ENCODE results near the gene GREB1L.
"Not testable (repeated sequence)": the region's sequence is repeated elsewhere in the genome, so short reads cannot be mapped to it uniquely, and the experiment has no call there.

Gene GREB1L

DNA sequence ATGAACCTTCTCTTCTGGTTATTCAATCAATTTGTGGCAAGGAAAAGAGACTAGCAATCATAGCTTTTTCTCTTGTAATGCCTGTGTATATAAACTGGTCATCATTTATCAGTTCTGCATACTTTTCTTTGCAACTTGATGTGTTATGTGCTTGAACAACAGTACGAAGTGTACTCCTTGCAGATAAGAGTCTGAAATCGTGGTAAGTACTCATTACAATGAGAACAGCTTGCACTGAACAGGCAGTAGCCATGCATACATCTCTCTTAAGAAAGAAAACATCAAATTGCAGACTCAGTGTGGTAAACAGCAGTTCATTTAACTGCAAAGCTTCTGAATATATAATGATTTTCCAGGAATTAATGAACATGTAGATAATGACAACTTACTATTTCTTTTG lies 64.3 kb downstream of the GREB1L start:
- DNase-seq (ENCODE audit: low read depth in 2 of 2), result no peak

DNA sequence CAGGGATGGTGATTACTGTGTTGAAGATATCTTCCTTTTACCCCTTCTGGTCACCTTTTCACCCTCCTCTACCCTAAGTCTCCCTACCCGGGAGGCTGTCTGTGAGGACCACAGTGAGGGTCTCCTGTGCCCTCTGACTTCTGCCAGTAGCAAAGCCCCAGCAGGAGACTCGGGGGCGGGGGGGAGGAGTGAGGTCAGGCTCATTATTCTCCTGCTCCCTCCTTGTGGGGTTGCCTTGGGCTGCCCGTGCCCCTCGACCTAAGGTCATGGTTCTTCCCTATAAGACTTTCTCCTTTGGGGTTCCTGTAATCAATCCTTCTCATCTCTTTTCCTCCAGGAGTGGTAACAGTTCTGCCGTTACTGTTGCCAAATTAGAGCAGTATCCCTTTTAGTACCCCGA lies 65.5 kb downstream of the GREB1L start:
- no peak for DNase-seq (ENCODE audit: low read depth in 2 of 2)

DNA sequence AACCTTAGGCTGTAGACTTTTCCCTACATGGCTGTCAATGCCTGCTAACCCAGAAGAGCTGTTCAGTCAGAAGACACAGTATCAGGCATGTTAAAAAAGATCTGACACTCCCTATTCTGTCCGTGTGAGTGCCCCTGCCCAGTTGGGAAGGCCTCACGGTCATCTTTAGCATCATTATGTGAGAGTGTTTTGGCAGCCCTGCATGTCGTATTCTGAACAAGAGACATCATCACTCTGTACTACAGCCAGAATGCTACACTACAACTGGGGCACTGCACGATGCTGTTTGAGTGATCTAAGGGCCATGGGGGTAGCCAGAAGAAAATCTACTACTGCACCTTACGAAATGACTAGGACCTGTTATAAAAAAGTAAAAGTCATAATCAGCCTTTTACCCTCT lies 67.2 kb downstream of the GREB1L start:
- DNase-seq (ENCODE audit: low read depth in 2 of 2), result no peak

DNA sequence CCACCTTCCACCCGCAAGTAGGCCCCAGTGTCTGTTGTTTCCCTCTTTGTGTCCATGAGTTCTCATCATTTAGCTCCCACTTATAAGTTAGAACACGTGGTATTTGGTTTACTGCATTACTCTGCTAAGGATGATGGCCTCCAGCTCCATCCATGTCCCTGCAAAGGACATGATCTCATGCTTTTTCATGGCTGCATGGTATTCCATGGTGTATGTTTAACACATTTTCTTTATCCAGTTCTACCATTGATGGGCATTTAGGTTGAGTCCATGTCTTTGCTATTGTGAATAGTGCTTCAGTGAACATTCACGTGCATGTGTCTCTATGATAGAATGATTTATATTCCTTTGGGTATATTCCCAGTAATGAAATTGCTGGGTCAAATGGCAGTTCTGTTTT lies 69.9 kb downstream of the GREB1L start:
- DNase-seq (ENCODE audit: low read depth in 2 of 2), result not testable (repeated sequence)

DNA sequence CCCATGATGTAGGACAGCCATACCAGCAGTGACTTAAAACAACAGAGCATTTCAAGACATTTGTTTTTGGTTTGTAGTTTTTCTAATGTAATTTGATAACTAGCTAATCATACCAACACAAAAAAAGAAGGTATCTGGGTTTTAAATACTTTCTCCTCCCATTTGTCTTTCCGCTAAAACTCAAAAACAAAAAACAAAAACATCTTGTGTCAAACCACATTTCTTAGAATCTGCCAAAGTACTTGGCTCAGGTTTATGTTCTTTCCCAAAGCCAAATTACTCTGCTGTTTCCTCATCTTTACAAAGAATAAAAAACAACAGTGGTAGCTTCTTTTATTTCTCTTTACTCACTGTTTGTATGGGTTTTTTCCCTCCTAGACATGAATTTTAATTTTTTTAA lies 71.5 kb downstream of the GREB1L start:
- no peak for DNase-seq (ENCODE audit: low read depth in 2 of 2)

DNA sequence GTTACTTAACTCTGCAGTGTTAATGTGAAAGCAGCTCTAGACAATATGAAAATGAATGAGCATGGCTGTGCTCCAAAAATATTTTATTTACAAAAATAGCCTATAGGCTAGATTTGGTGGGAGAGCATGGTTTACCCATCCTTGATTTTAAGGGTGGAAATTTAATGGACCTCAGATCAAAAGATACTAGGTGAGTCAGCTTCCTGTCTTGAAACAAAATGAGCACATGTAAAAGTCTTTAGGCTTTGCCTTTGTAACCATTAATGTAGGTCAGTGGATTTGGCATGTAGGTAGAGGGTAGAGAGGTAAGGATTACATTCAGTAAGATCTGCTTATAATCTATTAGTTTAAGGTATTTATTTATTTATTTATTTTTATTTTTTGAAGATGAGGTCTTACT lies 72.7 kb downstream of the GREB1L start:
- DNase-seq (ENCODE audit: low read depth in 2 of 2), result no peak

DNA sequence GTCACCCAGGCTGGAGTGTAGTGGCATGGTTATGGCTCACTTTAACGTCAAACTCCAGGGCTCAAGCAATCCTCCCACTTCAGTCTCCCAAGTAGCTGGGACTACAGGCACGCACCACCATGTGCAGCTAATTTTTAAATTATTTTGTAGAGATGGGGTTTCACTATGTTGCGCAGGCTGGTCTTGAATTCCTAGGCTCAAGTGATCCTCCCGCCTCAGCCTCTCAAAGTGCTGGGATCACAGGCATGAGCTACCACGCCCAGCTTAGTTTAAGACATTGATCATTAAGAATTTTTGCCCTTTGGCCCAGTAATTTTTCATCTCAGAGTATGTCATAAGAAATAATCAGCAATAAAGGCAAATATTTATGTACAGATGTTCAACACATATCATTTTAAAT lies 73.1 kb downstream of the GREB1L start:
- not testable (repeated sequence) for DNase-seq (ENCODE audit: low read depth in 2 of 2)

DNA sequence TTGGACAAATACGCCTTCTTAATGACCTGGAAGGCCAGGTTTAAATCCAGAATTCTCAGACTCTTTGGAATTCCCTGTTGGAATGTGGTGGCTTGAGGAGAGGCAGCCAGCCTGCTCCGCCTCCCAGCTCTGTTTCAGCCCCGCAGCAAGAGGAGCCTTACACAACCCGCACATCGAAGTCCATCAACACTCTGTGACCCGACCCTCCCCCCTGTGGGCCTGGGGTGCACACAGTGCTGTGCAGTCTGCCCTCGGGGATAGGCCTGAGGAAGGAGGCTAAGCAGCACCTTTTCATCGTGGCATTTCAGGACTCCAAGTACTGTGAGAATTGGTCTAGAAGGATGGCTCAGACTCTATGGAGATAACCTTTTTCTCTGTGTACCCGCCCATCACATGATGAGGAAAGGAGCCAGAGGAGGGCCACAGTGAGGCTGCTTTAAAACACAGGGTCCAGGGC lies 73.7 kb downstream of the GREB1L start:
- no peak for DNase-seq (ENCODE audit: low read depth in 2 of 2)

DNA sequence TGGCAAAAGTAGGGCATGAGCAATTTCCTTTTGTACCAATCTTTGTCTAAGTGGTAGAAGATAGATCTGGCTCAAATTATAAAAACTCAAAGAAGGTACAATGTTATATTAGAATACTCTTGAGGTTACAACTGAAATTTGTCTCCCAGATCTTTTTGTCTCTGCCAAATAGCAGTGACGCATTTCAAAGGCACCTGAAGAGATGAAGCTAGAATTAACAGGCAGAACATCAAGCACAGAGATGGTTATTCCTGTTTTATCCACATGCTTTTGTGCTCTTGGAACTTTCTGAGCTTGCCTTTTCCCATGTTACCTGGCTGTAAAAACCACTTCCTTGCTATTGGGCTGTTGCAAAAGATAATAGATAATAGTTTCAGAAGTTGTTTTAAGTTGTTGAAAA lies 74.3 kb downstream of the GREB1L start:
- DNase-seq (ENCODE audit: low read depth in 2 of 2), result no peak

DNA sequence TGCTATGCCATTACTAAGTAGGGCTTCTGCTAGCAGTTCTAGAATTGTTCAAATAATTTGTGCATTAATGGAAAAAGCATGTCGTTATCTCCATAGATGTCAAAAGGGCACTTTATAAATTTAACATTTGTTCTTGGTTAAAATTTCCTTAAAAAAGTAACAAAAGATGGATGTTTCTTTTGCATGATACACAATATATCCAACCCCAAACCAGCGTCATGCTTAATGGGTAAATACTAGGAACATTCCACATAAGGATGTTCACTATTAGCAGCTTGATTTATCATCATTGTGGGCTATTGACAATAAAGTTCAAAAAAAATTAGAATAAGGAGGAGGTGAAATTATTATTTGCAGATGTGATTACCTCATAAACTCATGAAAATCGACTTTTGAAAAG lies 79.7 kb downstream of the GREB1L start:
- no peak for DNase-seq (ENCODE audit: low read depth in 2 of 2)

DNA sequence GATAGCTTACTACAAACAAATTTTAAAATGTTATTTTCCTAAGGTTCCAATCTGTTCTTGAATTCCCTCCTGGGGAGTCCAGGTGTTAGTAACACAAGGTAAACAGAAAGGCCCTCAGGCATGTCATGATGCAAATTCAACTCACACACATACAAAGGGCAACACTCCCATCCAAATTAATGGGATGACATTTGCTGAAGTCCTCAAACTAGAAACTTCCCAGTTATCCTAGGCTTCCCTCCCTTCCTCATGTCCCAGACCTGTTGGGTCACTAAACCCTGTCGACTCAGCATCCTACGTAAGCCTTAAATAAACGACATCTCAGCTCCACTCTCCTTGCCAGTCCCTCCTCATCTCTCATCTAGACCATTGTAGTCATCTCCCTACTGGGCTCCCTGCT lies 85.1 kb downstream of the GREB1L start:
- no peak for DNase-seq (ENCODE audit: low read depth in 2 of 2)

DNA sequence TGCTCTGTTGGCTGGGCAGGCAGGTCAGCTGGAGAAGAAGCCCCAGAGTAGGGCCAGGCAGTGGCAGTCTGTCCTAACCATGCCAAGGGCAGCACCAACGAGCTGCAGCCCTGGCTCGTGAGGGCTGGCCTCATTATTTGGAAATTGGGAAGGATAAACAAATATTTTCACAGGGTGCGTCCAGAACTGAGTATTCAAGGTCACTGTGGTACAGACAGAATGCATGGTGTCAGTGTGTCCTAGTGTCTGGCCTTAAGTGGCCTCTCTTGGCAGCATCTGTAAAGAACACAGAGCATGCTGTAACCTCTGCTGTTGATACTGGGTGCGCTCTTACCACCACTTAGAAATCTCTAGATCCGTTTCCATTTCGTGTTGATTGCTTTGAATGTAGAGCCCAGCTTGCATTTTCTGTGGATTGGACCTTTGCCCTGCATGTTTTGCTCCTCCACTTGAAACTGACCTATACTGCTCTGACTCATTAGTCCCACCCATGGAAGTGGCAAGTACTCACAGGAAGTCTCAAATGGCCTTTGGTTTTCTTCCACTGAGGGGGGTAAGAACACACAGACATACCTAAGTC lies 88.2 kb downstream of the GREB1L start:
- DNase-seq (ENCODE audit: low read depth in 2 of 2), result no peak

DNA sequence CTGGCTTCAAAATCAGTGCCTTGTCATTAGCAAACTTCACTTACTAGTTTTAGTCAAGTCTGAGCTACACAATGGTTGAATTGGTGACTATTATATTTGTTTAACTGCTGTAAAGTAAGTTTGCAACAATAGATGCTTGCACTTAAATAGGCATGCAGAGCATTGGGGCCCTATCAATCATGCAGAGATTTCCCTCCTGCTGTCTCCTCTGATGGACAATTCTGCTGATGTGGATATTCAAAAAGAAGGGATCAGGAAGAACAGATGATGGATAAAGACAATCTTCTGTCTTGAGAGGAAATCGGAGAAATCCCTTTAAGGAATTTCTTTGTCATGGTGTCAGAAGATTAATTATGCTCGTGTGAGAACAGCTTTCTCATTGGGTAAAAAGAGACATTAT lies 89.0 kb downstream of the GREB1L start:
- no peak for DNase-seq (ENCODE audit: low read depth in 2 of 2)

DNA sequence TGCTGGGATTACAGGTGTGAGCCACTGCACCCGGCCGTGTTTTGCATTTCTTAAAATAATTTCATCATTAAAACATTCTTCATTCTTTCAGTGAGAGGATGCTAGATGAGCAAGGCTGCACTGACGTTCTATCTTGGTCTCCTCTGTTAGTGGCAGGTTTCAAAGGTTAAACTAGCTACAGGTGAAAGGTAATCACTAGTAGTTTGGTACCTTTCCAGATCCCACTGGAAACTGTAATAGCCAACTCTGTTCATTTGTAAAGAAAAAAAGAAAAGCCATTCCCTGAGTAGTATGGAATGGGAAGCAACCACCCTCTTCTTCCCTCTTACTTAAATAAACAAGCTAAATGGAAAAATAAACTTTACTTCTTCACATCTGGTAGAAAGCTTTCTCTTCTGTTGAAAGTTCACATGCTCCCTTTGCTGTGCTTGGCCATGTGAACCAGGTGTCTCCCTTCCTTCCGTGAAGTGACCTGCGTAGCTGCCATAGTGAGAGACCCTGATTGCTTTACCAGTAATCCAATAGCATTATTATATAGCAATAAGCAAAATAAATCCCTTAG lies 94.0 kb downstream of the GREB1L start:
- no peak for DNase-seq (ENCODE audit: low read depth in 2 of 2)

DNA sequence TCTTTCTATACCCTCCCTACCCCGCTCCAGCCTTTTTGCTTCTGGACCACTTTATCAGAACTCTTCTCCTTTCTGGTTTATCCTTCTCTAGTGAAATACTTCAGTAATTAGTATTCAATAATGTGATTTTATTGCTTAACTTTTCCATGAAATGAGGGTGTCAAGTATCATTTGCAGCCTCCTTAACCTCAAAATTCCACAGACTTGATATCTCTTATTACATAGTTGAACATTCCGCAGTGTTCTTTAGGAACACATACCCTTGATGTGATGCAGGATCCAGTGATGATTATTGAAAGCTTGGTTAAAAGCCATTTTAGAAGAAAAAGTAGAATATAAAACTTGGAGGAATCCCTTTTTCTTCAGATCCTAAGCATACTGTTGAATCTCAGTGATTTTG lies 94.8 kb downstream of the GREB1L start:
- DNase-seq (ENCODE audit: low read depth in 2 of 2), result no peak

DNA sequence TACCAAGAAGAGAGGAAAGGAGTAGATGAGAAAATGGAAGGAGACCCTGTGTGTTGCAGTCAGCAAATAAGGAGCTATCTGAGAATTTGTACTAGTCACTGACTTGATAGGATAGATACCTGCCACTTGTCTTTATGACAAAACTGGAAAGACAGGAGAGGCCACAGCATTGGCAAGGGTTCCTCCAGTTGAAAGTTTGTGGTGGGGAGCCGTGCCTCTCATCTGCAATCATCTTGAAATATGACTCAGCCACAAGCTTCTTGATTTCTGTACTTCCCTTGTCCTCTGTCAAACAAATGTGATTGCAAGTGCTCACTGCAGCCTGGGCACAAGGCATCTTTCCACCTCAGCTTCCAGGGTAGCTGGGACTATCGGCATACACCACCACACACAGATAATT lies 99.1 kb downstream of the GREB1L start:
- DNase-seq (ENCODE audit: low read depth in 2 of 2), result no peak

DNA sequence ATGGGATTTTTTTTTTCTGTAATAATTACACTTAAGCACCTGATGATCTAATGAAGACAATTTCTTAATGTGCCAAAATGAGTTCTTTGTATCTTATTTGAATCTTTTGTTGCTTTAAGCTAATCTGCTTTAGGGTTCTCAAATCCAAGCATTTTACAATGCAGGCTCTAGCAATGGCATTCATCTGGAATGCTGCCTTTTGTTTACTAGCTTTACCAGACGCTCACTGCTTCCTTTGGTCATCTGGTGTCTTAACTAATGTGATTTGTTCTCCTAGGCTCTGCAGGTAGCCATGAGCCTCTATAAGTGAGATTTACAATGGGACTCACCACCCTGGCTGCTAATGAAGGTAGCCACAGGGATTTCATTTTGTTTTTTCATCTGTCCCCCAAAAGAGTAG lies 100.3 kb downstream of the GREB1L start:
- no peak for DNase-seq (ENCODE audit: low read depth in 2 of 2)

DNA sequence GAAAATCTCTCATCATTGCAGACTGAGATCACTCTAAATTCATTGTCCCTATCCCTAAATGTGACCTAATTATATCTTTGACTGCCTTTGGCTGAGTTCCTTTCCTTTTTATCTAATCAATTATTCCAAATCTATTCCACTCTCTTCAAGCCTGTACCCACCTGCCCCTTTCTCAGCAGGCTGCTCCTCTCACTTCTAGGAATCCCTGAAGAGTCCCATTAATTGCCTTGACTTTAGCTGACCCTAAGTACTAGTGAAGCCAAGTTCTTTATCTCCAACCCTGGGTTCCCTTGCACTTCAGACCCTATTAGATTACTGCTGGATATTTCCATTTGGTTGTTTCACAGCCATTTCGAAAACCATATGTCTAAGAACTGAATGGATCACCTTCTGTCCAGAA lies 102.8 kb downstream of the GREB1L start:
- no peak for DNase-seq (ENCODE audit: low read depth in 2 of 2)

DNA sequence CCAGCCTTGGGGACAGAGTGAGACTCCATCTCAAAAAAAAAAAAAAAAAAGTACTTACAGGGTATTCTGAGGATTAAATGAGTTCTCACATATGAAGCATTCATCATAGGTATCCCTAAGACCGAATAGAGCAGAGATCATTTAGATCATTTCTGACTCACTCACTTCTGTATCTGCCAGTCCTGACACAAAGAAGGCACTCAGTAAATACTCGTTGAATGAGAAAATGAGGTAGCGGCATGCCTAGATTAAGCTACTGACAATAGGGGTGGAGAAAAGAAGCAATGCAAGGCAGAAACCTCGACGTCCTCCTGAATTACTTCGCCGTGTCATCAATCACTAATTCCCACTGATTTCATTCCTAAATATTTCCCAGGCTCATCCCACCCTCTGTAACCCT lies 103.8 kb downstream of the GREB1L start:
- no peak for DNase-seq (ENCODE audit: low read depth in 2 of 2)

DNA sequence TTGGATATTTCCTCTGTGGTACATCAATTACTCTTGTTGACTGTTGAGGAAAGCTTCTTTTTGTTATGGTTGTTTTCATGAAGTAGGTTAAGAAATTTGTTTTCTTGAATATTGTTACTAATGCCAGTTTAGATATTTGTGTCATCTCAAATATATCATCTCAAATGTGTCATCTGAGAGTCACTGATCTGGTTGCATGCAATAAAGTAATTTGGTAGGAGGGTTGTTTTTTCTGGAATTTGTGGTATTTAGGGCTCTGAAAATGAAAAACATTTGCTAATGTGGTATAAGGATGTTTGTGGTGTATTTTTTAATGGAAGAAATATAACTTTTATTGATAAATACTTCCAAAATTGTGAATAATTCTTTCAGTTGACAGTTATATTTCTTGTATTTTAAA lies 117.7 kb downstream of the GREB1L start:
- no peak for DNase-seq (ENCODE audit: low read depth in 2 of 2)

DNA sequence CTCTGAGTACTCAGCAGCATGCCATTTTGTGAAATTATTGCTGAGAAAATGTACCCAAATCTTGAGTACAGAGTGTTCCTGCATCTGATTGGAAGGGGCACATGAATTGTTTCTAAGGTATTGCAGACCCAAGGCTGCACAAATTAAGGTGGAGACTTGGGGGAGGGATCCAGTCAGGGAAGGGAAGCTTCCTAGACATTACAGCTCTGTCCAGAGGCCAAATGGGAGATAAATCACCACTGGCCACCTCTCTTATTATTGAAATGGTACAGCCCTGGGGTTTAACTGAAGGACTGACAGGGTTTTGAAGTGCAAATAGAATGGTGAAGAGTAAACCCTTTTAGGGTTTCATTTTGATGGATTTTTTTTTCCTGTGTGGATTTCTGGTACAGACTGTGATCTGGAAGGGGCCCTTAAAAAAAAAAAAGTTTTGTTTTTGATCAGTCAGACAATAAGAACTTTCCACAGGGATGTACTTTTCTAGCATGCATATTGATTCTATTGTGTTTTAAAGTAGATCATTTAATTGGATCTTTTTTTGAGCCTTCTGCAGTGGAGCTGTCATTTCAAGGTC lies 119.4 kb downstream of the GREB1L start:
- DNase-seq (ENCODE audit: low read depth in 2 of 2), result no peak

DNA sequence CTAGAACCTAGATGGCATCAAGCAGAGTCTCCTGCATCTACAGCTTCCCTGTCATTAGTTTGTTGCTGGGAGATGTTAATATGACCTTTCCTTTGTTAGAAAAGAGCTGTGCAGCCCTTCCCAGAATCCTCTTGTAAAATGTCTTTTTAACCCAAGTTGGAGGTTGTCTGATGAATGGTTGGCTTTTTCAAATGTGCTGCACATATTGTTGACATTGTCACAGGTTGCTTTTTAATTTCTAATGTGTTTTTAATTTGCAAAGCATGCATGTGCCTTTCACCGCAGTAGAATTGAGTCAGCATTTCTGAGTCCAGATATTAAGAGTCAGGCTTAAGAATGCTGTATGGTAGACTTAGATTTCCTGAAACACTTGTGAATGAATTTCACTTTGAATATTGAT lies 120.8 kb downstream of the GREB1L start:
- DNase-seq (ENCODE audit: low read depth in 2 of 2), result no peak

DNA sequence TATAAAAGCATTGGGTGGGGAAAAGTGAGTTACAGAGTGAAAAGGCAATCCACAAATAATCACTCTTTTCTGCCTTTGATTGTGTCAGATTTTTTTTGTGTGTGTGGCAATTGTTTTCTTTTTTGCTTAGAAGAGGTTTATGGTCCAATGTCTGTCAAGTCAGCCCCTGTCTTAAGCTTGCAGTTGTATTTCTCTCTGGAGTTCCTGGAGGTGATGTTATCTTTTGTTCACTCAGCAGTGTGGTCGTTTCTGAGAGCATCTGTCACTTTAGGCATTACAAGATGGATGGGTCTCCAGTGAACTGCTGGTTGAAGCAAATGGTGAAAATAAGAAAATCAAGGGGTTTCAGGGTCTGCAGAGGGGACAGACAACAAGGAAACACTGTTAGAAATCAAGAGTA lies 121.3 kb downstream of the GREB1L start:
- DNase-seq (ENCODE audit: low read depth in 2 of 2), result no peak

DNA sequence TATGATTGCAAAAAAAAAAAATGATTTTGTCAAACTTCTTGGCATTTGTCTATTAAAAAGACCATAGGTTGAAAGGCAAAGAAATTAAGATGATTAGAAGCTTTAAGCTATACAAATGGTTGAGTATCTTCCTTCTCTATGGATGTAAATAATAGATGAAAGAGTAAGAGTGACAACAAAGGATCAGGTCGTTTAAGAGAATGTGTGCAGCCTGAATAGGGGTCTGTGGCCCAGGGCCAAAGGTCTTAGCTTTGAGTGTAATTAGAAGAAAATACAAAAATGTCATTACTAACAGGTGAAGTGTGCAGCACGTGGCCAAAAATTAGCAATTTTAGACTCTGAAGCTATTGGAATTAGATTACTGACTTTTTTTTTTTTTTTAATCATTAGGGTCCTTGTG lies 122.4 kb downstream of the GREB1L start:
- no peak for DNase-seq (ENCODE audit: low read depth in 2 of 2)
